ENCODE measurements around the gene TSHZ2.

GRCh38 chr20:53312957-53313356 is 340.8 kb downstream of the TSHZ2 start:
- TF ChIP-seq CTCF (IDR thresholded peaks at IDR 0.05) (no peak), EZH2 (IDR thresholded peaks at IDR 0.05; ENCODE audit: borderline replicate concordance, insufficient read depth, low read depth, low read length, poor library complexity, severe bottlenecking) (no peak)
